ENCODE measurements around the gene TRIP11.

TRIP11 gene

GRCh38 chr14:92009604-92010003 is 30.3 kb downstream of the TRIP11 start:
- DNase-seq: no peak

GRCh38 chr14:92005019-92005418 is 34.8 kb downstream of the TRIP11 start:
- DNase-seq: no peak

GRCh38 chr14:92004062-92004461 is 35.8 kb downstream of the TRIP11 start:
- no peak for DNase-seq

- no peak for DNase-seq
Measured at GRCh38 chr14:91998667-91999570, 40.9 kb downstream of the TRIP11 start.

- DNase-seq: no peak
Measured at GRCh38 chr14:91997492-91997891, 42.4 kb downstream of the TRIP11 start.

- no peak for DNase-seq
Measured at GRCh38 chr14:91996948-91997371, 42.9 kb downstream of the TRIP11 start.

- DNase-seq: no peak
Measured at GRCh38 chr14:91987192-91987591, 52.7 kb downstream of the TRIP11 start.

- no peak for DNase-seq
Measured at GRCh38 chr14:91985521-91986255, 54.2 kb downstream of the TRIP11 start.

- DNase-seq: no peak
Measured at GRCh38 chr14:91985008-91985407, 54.9 kb downstream of the TRIP11 start.

GRCh38 chr14:91983588-91983987 is 56.3 kb downstream of the TRIP11 start:
- DNase-seq: no peak

- no peak for DNase-seq
Measured at GRCh38 chr14:91980157-91980556, 59.7 kb downstream of the TRIP11 start.

GRCh38 chr14:91977884-91978283 is 62.0 kb downstream of the TRIP11 start:
- no peak for DNase-seq

- DNase-seq: no peak
Measured at GRCh38 chr14:91975763-91976162, 64.1 kb downstream of the TRIP11 start.

- no peak for DNase-seq
Measured at GRCh38 chr14:91971188-91971778, 68.6 kb downstream of the TRIP11 start.

GRCh38 chr14:91968280-91968679 is 71.6 kb downstream of the TRIP11 start:
- DNase-seq: peak; percentile 51

- no peak for DNase-seq
Measured at GRCh38 chr14:91964724-91965123, 75.1 kb downstream of the TRIP11 start.

- no peak for DNase-seq
Measured at GRCh38 chr14:91964011-91964410, 75.8 kb downstream of the TRIP11 start.

- no peak for DNase-seq
Measured at GRCh38 chr14:91963465-91963864, 76.4 kb downstream of the TRIP11 start.

- no peak for DNase-seq
Measured at GRCh38 chr14:91961297-91962220, 78.3 kb downstream of the TRIP11 start.

GRCh38 chr14:91957876-91958313 is 82.0 kb downstream of the TRIP11 start:
- DNase-seq: no peak

- no peak for DNase-seq
Measured at GRCh38 chr14:91956616-91957015, 83.2 kb downstream of the TRIP11 start.

- DNase-seq: no peak
Measured at GRCh38 chr14:91955168-91955567, 84.7 kb downstream of the TRIP11 start.

Measured in stimulated activated CD8-positive, alpha-beta memory T cell treated with anti-CD3 and anti-CD28 coated beads, Interleukin-4, amount 100 ng/mL, for 48 hours (primary cell).